SK-N-MC (cell line): ENCODE measurements around the gene GPR150.

Experiments
- EZH2 ChIP-seq: fragments of 200-600 bp; sonication (generic); IDR thresholded peaks from one replicate; pipeline ENCODE4 v1.6.1; 2017; ENCODE audit warnings: antibody characterized with exemption
- POLR2AphosphoS5 ChIP-seq: IDR thresholded peaks from 2 replicates; pipeline ENCODE4 v1.6.1; 2012; ENCODE audit warnings: mild to moderate bottlenecking, low read depth, low read length, borderline replicate concordance

DNA sequence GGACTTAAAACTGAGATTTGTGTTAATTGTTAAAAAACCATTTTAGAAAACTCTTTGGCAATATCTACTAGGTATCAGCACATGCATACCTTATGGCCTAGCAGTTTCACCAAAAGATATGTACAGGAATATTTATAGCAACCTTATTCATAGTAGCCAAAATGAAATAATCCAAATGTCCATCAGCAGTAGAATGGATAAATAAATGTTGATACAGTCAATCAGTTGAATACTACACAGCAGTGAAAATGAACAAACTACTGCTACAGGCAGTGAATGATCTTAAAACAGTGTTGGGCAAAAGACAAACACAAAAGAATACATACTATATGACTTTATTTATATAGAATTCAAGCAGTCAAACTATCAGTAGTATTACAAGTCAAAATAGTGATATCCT lies 43.1 kb downstream of the GPR150 start:
- TF ChIP-seq EZH2 = no peak
- TF ChIP-seq POLR2AphosphoS5 = no peak
